PFSK-1 (cell line): ENCODE measurements around the gene NLRP7.

Experiments
- POLR2AphosphoS5 ChIP-seq: IDR thresholded peaks from 2 replicates; pipeline ENCODE4 v1.6.1; 2012; ENCODE audit warnings: low read depth, mild to moderate bottlenecking, control low read depth, low read length, moderate library complexity
- SIN3A ChIP-seq: IDR thresholded peaks from 2 replicates; pipeline ENCODE4 v1.6.1; 2012; ENCODE audit warnings: mild to moderate bottlenecking, low read length, moderate library complexity, borderline replicate concordance; ENCODE audit not compliant: insufficient read depth

DNA sequence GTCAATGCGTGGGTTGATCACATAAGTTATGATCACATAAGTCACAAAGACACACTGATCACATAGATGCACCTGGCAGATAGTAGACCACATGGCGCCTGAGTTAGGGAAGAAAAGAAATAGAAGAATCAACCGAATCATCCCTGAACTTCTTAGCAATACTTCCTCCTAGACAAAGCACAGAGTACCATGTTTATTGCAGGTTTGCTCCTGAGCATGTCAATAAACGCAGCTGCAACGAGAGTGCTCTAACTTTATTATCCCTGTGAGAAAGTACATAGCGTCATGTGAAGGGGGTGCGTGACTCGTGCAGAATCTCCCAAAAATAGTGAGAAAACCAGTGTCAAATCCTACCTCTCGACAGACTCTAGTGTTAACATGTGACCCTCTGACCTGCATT lies 24.1 kb downstream of the NLRP7 start:
- TF ChIP-seq SIN3A: no peak
- TF ChIP-seq POLR2AphosphoS5: no peak
